IMR-90 (cell line): ENCODE data around the gene HECW1.

Source experiments
- BHLHE40 ChIP-seq: fragments of 150-350 bp; IDR thresholded peaks from 2 replicates; pipeline ENCODE4 v1.6.1; 2016; ENCODE audit warnings: mild to moderate bottlenecking, low read depth, low read length
- MAFK ChIP-seq: IDR thresholded peaks from 2 replicates; pipeline ENCODE4 v1.6.1; 2012; ENCODE audit warnings: low read depth, low read length, improper control_type of control experiment
- MXI1 ChIP-seq: IDR thresholded peaks from 2 replicates; pipeline ENCODE4 v1.6.1; 2012; ENCODE audit warnings: low read depth, mild to moderate bottlenecking, low read length, moderate library complexity, borderline replicate concordance
- POLR2A ChIP-seq: IDR thresholded peaks from 2 replicates; pipeline ENCODE4 v1.6.1; 2012; ENCODE audit warnings: mild to moderate bottlenecking, low read depth, low read length
- RFX5 ChIP-seq: IDR thresholded peaks from 2 replicates; pipeline ENCODE4 v1.8.0; 2012; ENCODE audit warnings: low read depth, mild to moderate bottlenecking, low read length, moderate library complexity
- SMC3 ChIP-seq: fragments of 150-350 bp; IDR thresholded peaks from 2 replicates; pipeline ENCODE4 v1.6.1; 2016; ENCODE audit warnings: low read depth, mild to moderate bottlenecking, antibody characterized with exemption, low read length, moderate library complexity
- TF ChIP-seq, protein P1 (sequence below): fragments of 150-350 bp; IDR thresholded peaks from 2 replicates; pipeline ENCODE4 v1.6.1; 2017; ENCODE audit warnings: mild to moderate bottlenecking, antibody characterized with exemption, low read length, low read depth
- TF ChIP-seq, protein P2 (sequence below): fragments of 150-350 bp; IDR thresholded peaks from 2 replicates; pipeline ENCODE4 v1.6.1; 2016; ENCODE audit warnings: low read depth, mild to moderate bottlenecking, low read length, moderate library complexity, borderline replicate concordance
- TF ChIP-seq, protein P3 (sequence below): conservative IDR thresholded peaks from 2 replicates; pipeline ENCODE4 v1.5.1; 2012; ENCODE audit warnings: mild to moderate bottlenecking, low read depth, low read length, improper control_type of control experiment

DNA sequence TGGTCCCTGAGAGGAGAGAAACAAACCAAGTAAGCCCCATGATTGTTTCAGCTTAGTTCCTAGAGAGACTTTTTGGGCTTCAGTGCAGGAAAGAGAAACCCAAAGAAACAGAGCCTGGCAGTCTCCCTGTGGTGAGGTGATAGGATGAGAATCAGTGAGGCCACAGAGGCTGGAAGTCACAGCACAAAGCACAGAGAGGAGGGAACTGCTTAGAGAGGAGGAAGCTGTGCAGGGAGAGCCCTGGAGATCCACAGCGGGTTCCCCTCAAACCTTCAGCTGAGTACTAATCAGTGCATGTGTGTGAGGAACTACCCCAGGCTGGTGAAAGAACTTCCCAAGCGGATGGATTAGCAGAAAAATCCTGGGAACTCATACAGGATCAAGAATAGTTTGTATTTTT, 27.4 kb upstream of the HECW1 start:
- no peak for TF ChIP-seq MAFK
- TF ChIP-seq, protein P1, sequence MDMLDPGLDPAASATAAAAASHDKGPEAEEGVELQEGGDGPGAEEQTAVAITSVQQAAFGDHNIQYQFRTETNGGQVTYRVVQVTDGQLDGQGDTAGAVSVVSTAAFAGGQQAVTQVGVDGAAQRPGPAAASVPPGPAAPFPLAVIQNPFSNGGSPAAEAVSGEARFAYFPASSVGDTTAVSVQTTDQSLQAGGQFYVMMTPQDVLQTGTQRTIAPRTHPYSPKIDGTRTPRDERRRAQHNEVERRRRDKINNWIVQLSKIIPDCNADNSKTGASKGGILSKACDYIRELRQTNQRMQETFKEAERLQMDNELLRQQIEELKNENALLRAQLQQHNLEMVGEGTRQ: no peak
- TF ChIP-seq, protein P2, sequence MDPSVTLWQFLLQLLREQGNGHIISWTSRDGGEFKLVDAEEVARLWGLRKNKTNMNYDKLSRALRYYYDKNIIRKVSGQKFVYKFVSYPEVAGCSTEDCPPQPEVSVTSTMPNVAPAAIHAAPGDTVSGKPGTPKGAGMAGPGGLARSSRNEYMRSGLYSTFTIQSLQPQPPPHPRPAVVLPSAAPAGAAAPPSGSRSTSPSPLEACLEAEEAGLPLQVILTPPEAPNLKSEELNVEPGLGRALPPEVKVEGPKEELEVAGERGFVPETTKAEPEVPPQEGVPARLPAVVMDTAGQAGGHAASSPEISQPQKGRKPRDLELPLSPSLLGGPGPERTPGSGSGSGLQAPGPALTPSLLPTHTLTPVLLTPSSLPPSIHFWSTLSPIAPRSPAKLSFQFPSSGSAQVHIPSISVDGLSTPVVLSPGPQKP: no peak
- no peak for TF ChIP-seq POLR2A
- TF ChIP-seq, protein P3, sequence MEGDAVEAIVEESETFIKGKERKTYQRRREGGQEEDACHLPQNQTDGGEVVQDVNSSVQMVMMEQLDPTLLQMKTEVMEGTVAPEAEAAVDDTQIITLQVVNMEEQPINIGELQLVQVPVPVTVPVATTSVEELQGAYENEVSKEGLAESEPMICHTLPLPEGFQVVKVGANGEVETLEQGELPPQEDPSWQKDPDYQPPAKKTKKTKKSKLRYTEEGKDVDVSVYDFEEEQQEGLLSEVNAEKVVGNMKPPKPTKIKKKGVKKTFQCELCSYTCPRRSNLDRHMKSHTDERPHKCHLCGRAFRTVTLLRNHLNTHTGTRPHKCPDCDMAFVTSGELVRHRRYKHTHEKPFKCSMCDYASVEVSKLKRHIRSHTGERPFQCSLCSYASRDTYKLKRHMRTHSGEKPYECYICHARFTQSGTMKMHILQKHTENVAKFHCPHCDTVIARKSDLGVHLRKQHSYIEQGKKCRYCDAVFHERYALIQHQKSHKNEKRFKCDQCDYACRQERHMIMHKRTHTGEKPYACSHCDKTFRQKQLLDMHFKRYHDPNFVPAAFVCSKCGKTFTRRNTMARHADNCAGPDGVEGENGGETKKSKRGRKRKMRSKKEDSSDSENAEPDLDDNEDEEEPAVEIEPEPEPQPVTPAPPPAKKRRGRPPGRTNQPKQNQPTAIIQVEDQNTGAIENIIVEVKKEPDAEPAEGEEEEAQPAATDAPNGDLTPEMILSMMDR: no peak
- TF ChIP-seq RFX5: no peak
- no peak for TF ChIP-seq SMC3
- no peak for TF ChIP-seq MXI1
- TF ChIP-seq BHLHE40: no peak
